Measurements from ENCODE around the gene WDR7. TPM values are rescaled to one million over a fixed set of nuclear protein-coding genes. Genes with fewer than 3 reads are reported as not detected.
A peak's percentile ranks its signal among the peaks of the same experiment; 100 is the strongest.

WDR7 gene
- total RNA-seq, 1 experiment from 2014 or later: 11.0 TPM

DNA sequence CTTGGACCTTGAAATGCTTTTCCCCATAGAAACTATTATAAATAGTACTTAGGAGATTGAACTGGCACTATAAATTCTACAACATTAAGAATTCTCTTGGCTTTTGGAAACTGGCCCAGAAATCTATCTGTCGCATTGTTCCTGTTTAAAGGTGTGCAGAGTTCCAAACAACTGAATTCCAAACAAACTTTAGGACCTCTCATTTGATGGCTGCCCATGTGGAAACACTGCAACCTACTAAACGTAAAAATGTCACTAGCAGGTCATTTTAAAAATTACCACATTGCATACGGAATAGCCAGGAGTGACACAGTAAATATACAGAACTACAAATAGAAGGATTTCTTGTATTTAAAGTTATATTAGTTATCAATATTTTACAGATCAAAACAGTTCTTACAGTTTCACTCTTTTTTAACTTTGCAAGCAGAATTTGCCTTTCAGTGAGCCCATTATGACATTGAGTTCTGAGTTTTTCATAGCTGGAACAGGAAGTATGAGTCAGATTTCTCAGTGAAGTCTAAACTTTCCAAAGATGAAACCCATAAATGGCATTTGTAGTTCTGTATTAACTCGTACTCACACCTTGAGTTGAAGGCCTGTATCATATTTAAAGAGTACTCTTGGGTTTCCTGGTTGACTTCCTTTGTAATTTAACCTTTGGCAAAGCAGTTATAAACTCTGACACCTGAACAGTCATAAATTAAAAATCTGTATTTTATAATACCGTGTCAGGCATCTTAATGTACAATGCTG is 353.4 kb downstream of the WDR7 start:
- H3K27ac ChIP-seq: no peak overlapping the region
- no peaks in the 10 kb centered on the region for H3K9me3 ChIP-seq (replicated peaks)
- H3K4me3 ChIP-seq: no peak overlapping the region
- H3K27me3 ChIP-seq (replicated peaks): no peaks in the 10 kb centered on the region
- H3K36me3 ChIP-seq: no peaks in the 10 kb centered on the region
- DNase-seq (ENCODE audit: low read depth in 1 of 2, low spot score in 2 of 2): peak in 1 of 2 experiments; percentile 11
- H3K4me1 ChIP-seq (replicated peaks): peaks cover 9% of the 10 kb centered on the region

GRCh38 chr18:57008001-57008686 is 357.0 kb downstream of the WDR7 start:
- Histone ChIP-seq H3K9me3 (replicated peaks) (no peaks in the 10 kb centered on the region), H3K27ac (no peak overlapping the region), H3K27me3 (replicated peaks) (no peaks in the 10 kb centered on the region), H3K4me1 (replicated peaks) (peaks cover 9% of the 10 kb centered on the region), H3K4me3 (no peak overlapping the region), H3K36me3 (no peaks in the 10 kb centered on the region)
- DNase-seq (ENCODE audit: low read depth in 1 of 2, low spot score in 2 of 2): no peak

- no peaks in the 10 kb centered on the region for H3K36me3 ChIP-seq
- H3K4me3 ChIP-seq: no peak overlapping the region
- no peak overlapping the region for H3K27ac ChIP-seq
- DNase-seq (ENCODE audit: low read depth in 1 of 2, low spot score in 2 of 2): no peak
- no peaks in the 10 kb centered on the region for H3K9me3 ChIP-seq (replicated peaks)
- H3K4me1 ChIP-seq (replicated peaks): peaks cover under 1% of the 10 kb centered on the region
- no peaks in the 10 kb centered on the region for H3K27me3 ChIP-seq (replicated peaks)
These were observed 358.7 kb downstream of the WDR7 start for GRCh38 chr18:57009844-57010243.

DNA sequence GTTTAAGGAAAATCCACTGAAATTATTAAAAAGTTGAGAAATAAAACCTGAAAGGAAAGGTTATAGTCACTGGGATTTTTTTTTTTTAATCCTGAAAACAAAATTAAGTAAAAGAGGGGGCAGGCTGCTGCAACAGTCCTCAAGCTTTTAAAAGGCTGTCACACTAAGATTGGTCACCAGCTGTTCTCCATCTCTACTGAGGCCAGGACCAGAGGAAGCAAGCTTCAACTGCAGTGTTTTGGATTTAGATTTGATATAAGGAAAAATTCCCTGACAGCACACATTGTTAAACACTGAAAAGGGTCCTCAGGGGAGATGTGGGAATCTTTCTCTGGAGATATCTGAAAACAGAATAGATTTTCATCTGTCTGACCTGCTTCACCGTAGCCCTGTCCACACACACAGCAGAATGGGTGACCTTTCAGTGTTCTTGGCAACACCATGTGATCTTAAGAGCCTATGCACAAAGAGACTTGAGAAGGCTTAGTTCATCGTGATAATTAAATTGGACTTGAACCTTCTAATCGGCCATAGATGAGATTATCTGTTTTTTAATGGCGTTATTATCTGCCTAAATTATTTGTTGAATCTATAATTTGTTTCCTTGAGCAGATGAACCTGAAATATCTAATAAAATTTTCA is 363.7 kb downstream of the WDR7 start:
- no peaks in the 10 kb centered on the region for H3K36me3 ChIP-seq
- H3K27me3 ChIP-seq (replicated peaks): no peaks in the 10 kb centered on the region
- no peak overlapping the region for H3K27ac ChIP-seq
- H3K9me3 ChIP-seq (replicated peaks): no peaks in the 10 kb centered on the region
- H3K4me3 ChIP-seq: no peak overlapping the region
- DNase-seq (ENCODE audit: low read depth in 1 of 2, low spot score in 2 of 2): no peak
- no peaks in the 10 kb centered on the region for H3K4me1 ChIP-seq (replicated peaks)

GRCh38 chr18:57015451-57015850 is 364.3 kb downstream of the WDR7 start:
- Histone ChIP-seq H3K27me3 (replicated peaks) (no peaks in the 10 kb centered on the region), H3K9me3 (replicated peaks) (no peaks in the 10 kb centered on the region), H3K27ac (no peak overlapping the region), H3K4me3 (no peak overlapping the region), H3K4me1 (replicated peaks) (no peaks in the 10 kb centered on the region), H3K36me3 (no peaks in the 10 kb centered on the region)
- no peak for DNase-seq (ENCODE audit: low read depth in 1 of 2, low spot score in 2 of 2)

DNA sequence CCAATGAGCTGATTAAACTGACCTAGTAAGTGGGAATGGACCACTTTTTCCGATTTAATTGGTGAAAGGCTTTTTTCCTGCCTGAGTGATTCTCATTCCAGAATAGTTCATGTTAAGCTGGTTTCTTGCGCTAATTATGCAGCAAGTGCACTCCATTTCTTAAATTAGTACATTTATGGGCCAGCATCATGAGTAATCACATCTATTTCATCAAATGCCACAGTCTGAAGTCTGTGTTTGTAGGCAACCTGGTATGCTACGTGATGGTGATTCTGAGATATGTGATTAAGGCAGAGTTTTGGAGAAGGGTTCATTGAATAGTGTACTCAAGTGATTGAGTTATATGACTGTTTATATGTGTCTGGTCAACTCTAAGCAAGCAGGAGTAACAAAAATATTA is 367.7 kb downstream of the WDR7 start:
- Histone ChIP-seq H3K27ac (no peak overlapping the region), H3K4me3 (no peak overlapping the region), H3K27me3 (replicated peaks) (no peaks in the 10 kb centered on the region), H3K4me1 (replicated peaks) (no peaks in the 10 kb centered on the region), H3K9me3 (replicated peaks) (no peaks in the 10 kb centered on the region), H3K36me3 (no peaks in the 10 kb centered on the region; the same call in 1 of the 2 replicates)
- no peak for DNase-seq (ENCODE audit: low read depth in 1 of 2, low spot score in 2 of 2)

- no peak for DNase-seq (ENCODE audit: low read depth in 1 of 2, low spot score in 2 of 2)
- Histone ChIP-seq H3K27me3 (replicated peaks) (no peaks in the 10 kb centered on the region), H3K4me3 (no peak overlapping the region), H3K4me1 (replicated peaks) (no peaks in the 10 kb centered on the region), H3K9me3 (replicated peaks) (no peaks in the 10 kb centered on the region), H3K36me3 (no peaks in the 10 kb centered on the region; the same call in 1 of the 2 replicates), H3K27ac (no peak overlapping the region)
These were observed 371.6 kb downstream of the WDR7 start for GRCh38 chr18:57022716-57023115.

- DNase-seq (ENCODE audit: low read depth in 1 of 2, low spot score in 2 of 2): no peak
- Histone ChIP-seq H3K27me3 (replicated peaks) (no peaks in the 10 kb centered on the region), H3K4me3 (no peak overlapping the region), H3K4me1 (replicated peaks) (no peaks in the 10 kb centered on the region), H3K36me3 (no peaks in the 10 kb centered on the region; the same call in 1 of the 2 replicates), H3K27ac (no peak overlapping the region), H3K9me3 (replicated peaks) (no peaks in the 10 kb centered on the region)
These were observed 372.2 kb downstream of the WDR7 start for GRCh38 chr18:57023275-57023882.

GRCh38 chr18:57025540-57025939 is 374.4 kb downstream of the WDR7 start:
- H3K27me3 ChIP-seq (replicated peaks): no peaks in the 10 kb centered on the region
- H3K36me3 ChIP-seq: no peaks in the 10 kb centered on the region; the same call in 1 of the 2 replicates
- no peaks in the 10 kb centered on the region for H3K4me1 ChIP-seq (replicated peaks)
- DNase-seq (ENCODE audit: low read depth in 1 of 2, low spot score in 2 of 2): no peak
- H3K9me3 ChIP-seq (replicated peaks): no peaks in the 10 kb centered on the region
- no peak overlapping the region for H3K4me3 ChIP-seq
- no peak overlapping the region for H3K27ac ChIP-seq

- H3K36me3 ChIP-seq: no peaks in the 10 kb centered on the region; the same call in 1 of the 2 replicates
- H3K4me1 ChIP-seq (replicated peaks): no peaks in the 10 kb centered on the region
- no peak for DNase-seq (ENCODE audit: low read depth in 1 of 2, low spot score in 2 of 2)
- H3K27me3 ChIP-seq (replicated peaks): no peaks in the 10 kb centered on the region
- no peak overlapping the region for H3K27ac ChIP-seq
- no peaks in the 10 kb centered on the region for H3K9me3 ChIP-seq (replicated peaks)
- H3K4me3 ChIP-seq: no peak overlapping the region
These were observed 375.2 kb downstream of the WDR7 start for GRCh38 chr18:57026316-57026715.

DNA sequence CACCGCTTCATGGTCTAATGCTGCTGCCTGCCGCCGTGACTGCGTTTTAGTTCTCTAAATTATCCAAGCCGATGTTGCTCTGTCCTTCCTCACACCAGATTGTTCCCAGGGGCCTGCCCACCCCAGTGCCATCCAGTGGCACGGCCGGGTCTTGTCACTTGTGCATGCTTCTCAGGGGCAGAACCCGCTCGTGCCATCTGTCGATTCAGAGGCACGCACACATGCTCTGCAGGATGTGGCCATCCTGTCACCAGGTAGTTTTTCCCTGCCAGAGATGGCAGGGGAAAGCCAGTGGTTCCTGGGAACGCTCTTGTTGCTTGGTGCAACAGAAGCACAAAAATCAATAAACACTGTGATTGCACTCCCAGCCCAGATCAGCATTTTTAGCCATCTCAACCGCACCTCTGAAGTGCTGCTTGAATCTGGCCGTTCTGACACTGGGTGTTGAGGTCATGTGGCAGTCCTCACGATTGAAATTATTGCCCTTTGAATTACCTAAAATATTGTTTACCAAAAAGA is 376.1 kb downstream of the WDR7 start:
- no peaks in the 10 kb centered on the region for H3K4me1 ChIP-seq (replicated peaks)
- no peak for DNase-seq (ENCODE audit: low read depth in 1 of 2, low spot score in 2 of 2)
- H3K36me3 ChIP-seq: no peaks in the 10 kb centered on the region; the same call in 1 of the 2 replicates
- H3K9me3 ChIP-seq (replicated peaks): no peaks in the 10 kb centered on the region
- no peaks in the 10 kb centered on the region for H3K27me3 ChIP-seq (replicated peaks)
- H3K4me3 ChIP-seq: no peak overlapping the region
- H3K27ac ChIP-seq: no peak overlapping the region

DNA sequence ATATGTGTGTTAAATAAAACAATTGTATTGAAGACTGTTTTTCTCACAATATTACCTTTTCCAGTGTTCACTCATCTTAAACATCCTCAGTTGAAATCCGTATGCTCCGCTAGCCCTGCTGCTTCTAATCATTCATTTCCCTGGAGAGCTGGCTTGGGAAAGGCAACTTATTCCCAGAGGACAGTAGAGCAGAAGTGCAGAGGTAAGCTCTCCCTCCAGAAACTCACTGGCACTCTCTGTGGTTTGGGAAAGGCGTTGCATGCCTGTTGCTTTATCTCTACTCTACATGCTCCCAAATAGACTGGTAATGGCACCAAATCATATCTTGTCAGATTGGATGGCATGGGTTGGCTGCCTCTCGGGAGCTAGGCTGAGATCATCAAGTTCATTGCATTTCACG is 378.6 kb downstream of the WDR7 start:
- Histone ChIP-seq H3K27me3 (replicated peaks) (no peaks in the 10 kb centered on the region), H3K4me3 (no peak overlapping the region), H3K4me1 (replicated peaks) (no peaks in the 10 kb centered on the region), H3K27ac (no peak overlapping the region), H3K36me3 (no peaks in the 10 kb centered on the region), H3K9me3 (replicated peaks) (no peaks in the 10 kb centered on the region)
- DNase-seq (ENCODE audit: low read depth in 1 of 2, low spot score in 2 of 2): no peak

DNA sequence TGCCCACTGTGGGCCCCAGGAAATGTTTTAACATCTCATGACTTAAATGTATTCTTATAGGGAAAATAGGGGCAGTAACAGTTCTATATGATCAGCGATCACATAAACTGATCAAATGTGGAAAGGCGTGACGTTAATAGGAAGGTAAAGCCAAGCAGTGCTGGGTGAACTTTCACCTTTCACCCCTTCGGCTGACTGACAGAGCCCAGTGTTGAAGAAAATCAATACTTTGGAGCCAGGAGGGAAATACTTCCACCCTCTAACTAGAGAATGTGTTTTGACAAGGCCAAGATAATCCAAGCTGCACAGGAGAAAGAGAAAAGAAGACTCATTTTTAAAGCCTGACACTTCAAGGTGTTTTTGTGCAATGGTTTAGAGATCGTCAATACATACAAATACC is 379.3 kb downstream of the WDR7 start:
- Histone ChIP-seq H3K27ac (no peak overlapping the region), H3K4me3 (no peak overlapping the region), H3K27me3 (replicated peaks) (no peaks in the 10 kb centered on the region), H3K36me3 (no peaks in the 10 kb centered on the region), H3K4me1 (replicated peaks) (no peaks in the 10 kb centered on the region), H3K9me3 (replicated peaks) (no peaks in the 10 kb centered on the region)
- DNase-seq (ENCODE audit: low read depth in 1 of 2, low spot score in 2 of 2): no peak

Measured in SJSA1 (cell line).